Heart left ventricle (tissue), 16 donors: ENCODE results near the gene NAPA. TPM values are rescaled to one million over a fixed set of nuclear protein-coding genes. Genes with fewer than 3 reads are reported as not detected.

Experiments
- ATAC-seq, 4 donors: fragments of 200-7000 bp; cut with Tn5 transposase; one replicate each; pipeline ENCODE4 v1.9.1; 2020 to 2022; ENCODE audit warnings: moderate library complexity in 4 of 4, mild to moderate bottlenecking in 3 of 4, moderate number of reproducible peaks in 1 of 4
- DNase-seq, 5 donors: peaks; one replicate each; pipeline ENCODE4 v3.0.0-alpha.2; 2020
- H3K27ac ChIP-seq, 12 donors: fragments of 200-600 bp; sonication (generic) in 4 of 12; one replicate each; pipeline versions ENCODE4 v1.5.0 to v1.8.0; 2016 to 2022; ENCODE audit warnings: mild to moderate bottlenecking in 2 of 12
- H3K27me3 ChIP-seq, 9 donors: fragments of 200-600 bp; sonication (generic) in 2 of 9; one replicate each; pipeline versions ENCODE4 v1.5.1 to v1.8.0; 2016 to 2022; ENCODE audit warnings: mild to moderate bottlenecking in 3 of 9
- H3K36me3 ChIP-seq, 9 donors: fragments of 200-600 bp; sonication (generic) in 2 of 9; one replicate each; pipeline versions ENCODE4 v1.5.0 to v1.8.0; 2018 to 2022; ENCODE audit warnings: mild to moderate bottlenecking in 2 of 9
- H3K4me1 ChIP-seq, 12 donors: fragments of 200-600 bp; sonication (generic) in 4 of 12; one replicate each; pipeline versions ENCODE4 v1.5.0 to v1.8.0; 2016 to 2022; ENCODE audit warnings: mild to moderate bottlenecking in 3 of 12
- H3K4me3 ChIP-seq, 12 donors: fragments of 200-600 bp; sonication (generic) in 4 of 12; one replicate each; pipeline versions ENCODE4 v1.5.0 to v1.8.0; 2017 to 2022; ENCODE audit warnings: mild to moderate bottlenecking in 9 of 12, moderate library complexity in 4 of 12
- H3K9me3 ChIP-seq, 12 donors: fragments of 200-600 bp; sonication (generic) in 4 of 12; one replicate each; pipeline versions ENCODE4 v1.5.0 to v1.8.0; 2016 to 2022; ENCODE audit warnings: mild to moderate bottlenecking in 1 of 12
- POLR2A ChIP-seq, 2 donors: fragments of 450-650 bp; IDR thresholded peaks; one replicate each; pipeline ENCODE4 v1.6.1; 2017; ENCODE audit warnings: antibody characterized with exemption in 2 of 2, mild to moderate bottlenecking in 2 of 2, moderate library complexity in 2 of 2
- WGBS, 4 donors: extraction: QIAGEN DNeasy Blood & Tissue Kit in 2 of 4; methylation state at CpG; one replicate each; pipeline versions ENCODE4 v1.1.5 to v1.1.7; 2013 to 2018; 5-methylcytosine and 5-hydroxymethylcytosine counted together
- intact Hi-C, 10 donors: fragments of 100-400 bp; cut with DNase I; formaldehyde crosslinking; loops; one replicate each; pipeline versions ENCODE4 v1.11.1 to v1.14.2; 2022
- polyA plus RNA-seq, 2 donors: library from polyadenylated mRNA; stranded (reverse); fragments of 200-250 nt; gene quantifications; one replicate each; pipeline ENCODE4 v1.2.3, GENCODE V29; 2013
- total RNA-seq, 9 donors: library from RNA; depleted of rRNA in 2 of 9; stranded (reverse); fragments of >200 nt in 2 of 9; fragmentation: NEBNext Ultra II Directional in 3 of 9; extraction: Animal tissue kit (Norgen Biotek cat#: 25700) in 3 of 9; gene quantifications; one replicate each; pipeline versions ENCODE4 v1.1.0 to v1.2.4, GENCODE V29; 2016 to 2023
- TF ChIP-seq, protein P1 (sequence below), 12 donors: fragments of 200-600 bp; sonication (generic) in 4 of 12; IDR thresholded peaks; one replicate each; pipeline versions ENCODE4 v1.5.0 to v1.8.0; 2018 to 2022; ENCODE audit warnings: antibody characterized with exemption in 12 of 12, mild to moderate bottlenecking in 5 of 12
- donor health status: ischemic (EF 13 %, LVEDD 7.1; RV severe dilation, severe dysfunction).
- donor health status: healthy with polysubstance abuse.
- donor health status: DM: no; HTN: yes; CAD: no.
- donor health status: DM: no; HTN: no; CAD: no.
- donor health status: ischemic (EF 25% LVEDD 6.9; RV normal size, moderate dysfunction).
- donor health status: ischemic (EF 25% LVEDD 5.7; RV mildly dilated, moderate dysfunction).
- donor health status: healthy.
- donor health status: DM: yes; HTN: yes; CAD: no.
- donor health status: ischemic (EF 35%, LVEDD 5.7; RV mildly dilated, moderate dysfunction).
- donor health status: nonischemic (EF 11% LVEDD 7.7; RV severe dilation, severe dysfunction).
- donor health status: DM: yes; HTN: yes; CAD: no.
- donor health status: PGD.
- donor health status: ischemic (EF 29% LVEDD 5.4; RV normal size, mild dysfunction).
- donor health status: nonischemic (EF 23%, LVEDD 6.1; RV moderate dilation, normal function).

The NAPA gene
- total and polyA plus RNA-seq, 11 donors: 113 to 238 (median 122) TPM

DNA sequence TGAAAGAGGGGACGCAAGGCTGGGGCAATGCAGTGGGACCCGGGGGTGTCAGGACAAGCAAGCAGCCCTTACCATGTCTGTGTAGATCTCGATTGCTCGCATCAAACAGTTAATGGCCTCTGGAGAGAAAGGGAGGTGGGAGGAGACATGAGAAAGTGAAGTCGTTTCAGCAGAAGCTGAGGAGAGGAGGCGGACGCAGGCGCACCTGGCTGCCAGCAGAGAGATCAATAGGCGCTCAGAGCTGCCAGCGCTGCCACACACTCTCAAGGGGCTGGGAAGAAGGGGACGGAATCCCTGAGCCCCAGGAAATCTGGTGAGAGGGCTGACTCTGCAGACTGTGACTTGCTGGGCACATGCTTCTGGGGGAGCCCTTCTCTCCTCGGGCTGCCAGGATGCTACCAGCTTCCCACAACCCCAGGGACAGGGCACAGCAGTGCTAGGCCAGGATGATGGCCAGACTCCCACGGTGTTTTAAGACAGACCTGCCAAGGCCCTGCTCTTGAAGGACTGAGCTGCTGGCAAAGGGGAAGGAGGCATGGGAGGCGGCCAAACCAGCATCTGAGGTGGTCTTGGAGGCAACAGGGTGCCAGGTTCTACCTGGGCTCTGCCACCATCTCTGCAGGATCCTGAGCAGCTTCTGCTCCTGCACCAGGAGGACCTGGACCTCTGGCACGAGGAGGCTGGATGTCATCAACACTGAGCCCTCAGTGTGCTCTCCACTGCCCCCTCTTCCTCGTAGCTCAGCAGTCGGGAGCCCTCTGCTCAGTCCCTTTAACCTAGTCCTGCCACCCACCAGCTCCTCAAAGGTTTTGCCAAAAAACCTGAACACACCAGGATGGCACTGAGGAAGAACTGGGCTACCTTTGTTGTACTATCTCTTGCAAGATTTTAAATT lies 19.1 kb downstream of the NAPA start:
- H3K27me3 ChIP-seq: no peaks in the 10 kb centered on the region
- H3K9me3 ChIP-seq: no peaks in the 10 kb centered on the region
- DNase-seq (peak in 2 of 5 donors; percentile 15 to 20), ATAC-seq (no peak)
- peaks cover 5 to 90% (median 74%) of the 10 kb centered on the region in 9 donors for H3K36me3 ChIP-seq
- 68 to 79% (median 75%) methylated on average over 17 of the region's 17 CpGs for WGBS, 4 donors
- intact Hi-C loops: no loop called here
- H3K4me3 ChIP-seq: no peak overlapping the region
- peaks cover 0 to 73% (median 22%) of the 10 kb centered on the region in 12 donors for H3K4me1 ChIP-seq
- H3K27ac ChIP-seq: no peak overlapping the region
- TF ChIP-seq POLR2A (IDR thresholded peaks at IDR 0.05): no peak
- TF ChIP-seq, protein P1, sequence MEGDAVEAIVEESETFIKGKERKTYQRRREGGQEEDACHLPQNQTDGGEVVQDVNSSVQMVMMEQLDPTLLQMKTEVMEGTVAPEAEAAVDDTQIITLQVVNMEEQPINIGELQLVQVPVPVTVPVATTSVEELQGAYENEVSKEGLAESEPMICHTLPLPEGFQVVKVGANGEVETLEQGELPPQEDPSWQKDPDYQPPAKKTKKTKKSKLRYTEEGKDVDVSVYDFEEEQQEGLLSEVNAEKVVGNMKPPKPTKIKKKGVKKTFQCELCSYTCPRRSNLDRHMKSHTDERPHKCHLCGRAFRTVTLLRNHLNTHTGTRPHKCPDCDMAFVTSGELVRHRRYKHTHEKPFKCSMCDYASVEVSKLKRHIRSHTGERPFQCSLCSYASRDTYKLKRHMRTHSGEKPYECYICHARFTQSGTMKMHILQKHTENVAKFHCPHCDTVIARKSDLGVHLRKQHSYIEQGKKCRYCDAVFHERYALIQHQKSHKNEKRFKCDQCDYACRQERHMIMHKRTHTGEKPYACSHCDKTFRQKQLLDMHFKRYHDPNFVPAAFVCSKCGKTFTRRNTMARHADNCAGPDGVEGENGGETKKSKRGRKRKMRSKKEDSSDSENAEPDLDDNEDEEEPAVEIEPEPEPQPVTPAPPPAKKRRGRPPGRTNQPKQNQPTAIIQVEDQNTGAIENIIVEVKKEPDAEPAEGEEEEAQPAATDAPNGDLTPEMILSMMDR (IDR thresholded peaks at IDR 0.05): no peak

DNA sequence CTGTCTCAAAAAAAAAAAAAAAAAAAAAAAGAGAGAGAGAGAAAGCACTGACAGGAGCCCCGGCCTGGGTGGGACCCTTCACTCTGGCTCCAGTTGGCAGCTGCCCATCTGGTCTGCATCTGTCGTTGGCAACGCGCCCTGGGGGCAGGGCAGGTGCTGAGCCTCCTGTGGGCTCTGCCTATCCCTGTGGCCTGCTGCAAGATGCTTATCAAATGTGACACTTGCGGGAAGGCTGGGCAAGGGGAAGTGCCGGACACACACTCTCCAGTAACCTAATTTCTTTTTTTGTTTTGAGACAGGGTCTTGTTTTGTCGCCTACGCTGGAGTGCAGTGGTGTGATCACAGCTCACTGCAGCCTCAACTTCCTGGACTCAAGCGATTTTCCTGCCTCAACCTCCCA lies 20.1 kb downstream of the NAPA start:
- Histone ChIP-seq H3K9me3 (no peaks in the 10 kb centered on the region), H3K4me1 (peaks cover 0 to 76% (median 22%) of the 10 kb centered on the region in 12 donors), H3K36me3 (peaks cover 0 to 84% (median 68%) of the 10 kb centered on the region in 9 donors), H3K27me3 (no peaks in the 10 kb centered on the region), H3K4me3 (no peak overlapping the region), H3K27ac (peak overlapping the region in 1 of 12 donors; percentile 74)
- TF ChIP-seq, protein P1 (IDR thresholded peaks at IDR 0.05): no peak
- no peak for TF ChIP-seq POLR2A (IDR thresholded peaks at IDR 0.05)
- intact Hi-C loops: no loop called here
- WGBS, 4 donors: 48 to 56% (median 51%) methylated on average over 9 of the region's 9 CpGs
- ATAC-seq (no peak), DNase-seq (peak in 2 of 5 donors; percentile 33 to 46)

DNA sequence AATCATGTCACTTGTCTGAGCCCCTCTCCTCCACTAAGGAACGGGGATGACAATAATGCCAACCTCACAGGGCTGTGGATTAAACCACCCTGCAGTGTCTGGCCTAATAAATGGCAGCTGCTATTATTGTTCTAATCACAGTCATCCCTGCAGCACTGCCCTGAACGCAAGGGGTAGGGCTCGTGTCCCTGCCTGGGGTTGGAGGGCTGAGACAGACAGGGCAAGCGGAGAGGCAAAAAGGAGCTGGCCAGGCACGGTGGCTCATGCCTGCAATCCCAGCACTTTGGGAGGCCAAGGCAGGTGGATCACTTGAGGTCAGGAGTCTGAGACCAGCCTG lies 20.7 kb downstream of the NAPA start:
- ATAC-seq: no peak
- TF ChIP-seq POLR2A (IDR thresholded peaks at IDR 0.05): no peak
- TF ChIP-seq, protein P1 (IDR thresholded peaks at IDR 0.05): no peak
- Histone ChIP-seq H3K4me1 (peaks cover 0 to 76% (median 22%) of the 10 kb centered on the region in 12 donors), H3K27me3 (no peaks in the 10 kb centered on the region), H3K9me3 (no peaks in the 10 kb centered on the region), H3K27ac (peak overlapping the region in 7 of 12 donors; percentile 26 to 77 (median 43)), H3K36me3 (peaks cover 4 to 84% (median 68%) of the 10 kb centered on the region in 9 donors), H3K4me3 (no peak overlapping the region)
- peak in 2 of 5 donors; percentile 13 to 19 for DNase-seq
- 66 to 79% (median 73%) methylated on average over 5 of the region's 5 CpGs for WGBS, 4 donors
- intact Hi-C loops: no loop called here

DNA sequence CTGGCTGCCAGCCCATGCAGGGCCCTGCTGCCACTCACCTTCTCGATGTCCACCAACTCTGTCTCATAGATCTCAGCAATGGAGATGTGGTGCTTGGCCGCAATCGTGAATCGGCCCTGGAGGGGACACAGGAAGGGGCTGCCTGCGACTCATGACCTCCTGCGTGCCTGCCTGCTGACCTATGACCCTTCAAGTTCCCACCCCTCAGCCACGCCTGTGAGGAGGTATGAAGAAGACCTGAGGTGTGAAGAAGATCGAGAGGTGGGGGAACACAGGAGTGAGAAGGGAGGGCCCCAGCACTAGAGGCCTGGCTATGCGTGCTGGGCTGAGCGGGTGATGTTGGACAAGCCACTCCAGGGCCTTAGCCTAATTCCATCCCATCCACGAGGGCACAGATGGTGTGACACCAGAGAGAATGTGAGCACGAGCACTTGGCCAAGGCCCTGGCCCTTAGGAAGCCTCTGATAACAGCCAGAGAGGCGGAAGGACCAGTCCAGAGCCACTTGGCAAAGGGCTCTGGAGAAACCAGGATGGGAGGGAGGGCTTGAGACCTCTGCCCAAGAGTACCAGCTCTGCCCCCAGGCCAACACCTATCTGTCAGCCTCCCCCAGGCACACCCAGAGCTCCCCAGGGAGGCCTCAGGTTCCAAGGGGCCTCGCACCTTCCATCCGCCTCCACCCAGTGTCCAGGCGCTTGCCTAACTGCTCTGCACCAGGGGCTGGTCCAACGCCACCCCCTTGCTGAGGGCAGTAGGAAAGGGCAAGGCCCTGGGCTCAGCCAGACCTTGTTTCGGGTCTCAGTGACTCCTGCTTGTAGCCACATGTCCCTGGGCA lies 21.3 kb downstream of the NAPA start:
- WGBS, 4 donors: 65 to 71% (median 69%) methylated on average over 16 to 18 of the region's 18 CpGs
- H3K27me3 ChIP-seq: no peaks in the 10 kb centered on the region
- H3K27ac ChIP-seq: peak overlapping the region in 7 of 12 donors; percentile 39 to 77 (median 52)
- intact Hi-C loops: no loop called here
- TF ChIP-seq POLR2A (IDR thresholded peaks at IDR 0.05): no peak
- TF ChIP-seq, protein P1 (IDR thresholded peaks at IDR 0.05): no peak
- no peak overlapping the region for H3K4me3 ChIP-seq
- peaks cover 5 to 82% (median 66%) of the 10 kb centered on the region in 9 donors for H3K36me3 ChIP-seq
- H3K4me1 ChIP-seq: peaks cover 0 to 71% (median 21%) of the 10 kb centered on the region in 12 donors
- DNase-seq (peak in 3 of 5 donors; percentile 50 to 79 (median 64)), ATAC-seq (peak; percentile 58 to 84 (median 68))
- no peaks in the 10 kb centered on the region for H3K9me3 ChIP-seq
